Right atrium auricular region (tissue), 2 donors: ENCODE data around the gene NAT8L. TPM values are rescaled to one million over a fixed set of nuclear protein-coding genes. Genes with fewer than 3 reads are reported as not detected.

Experiments
- DNase-seq: peaks from one replicate; pipeline ENCODE4 v3.0.0-alpha.2; 2019; ENCODE audit warnings: low spot score
- H3K27ac ChIP-seq, 2 donors: fragments of 200-600 bp; sonication (generic); 1 replicate in 1 of 2; 2 replicates in 1 of 2; pipeline ENCODE4 v1.5.1; 2016 to 2019
- H3K27me3 ChIP-seq, 2 donors: fragments of 200-600 bp; sonication (generic); one replicate each; pipeline versions ENCODE4 v1.5.1 to v1.6.0; 2017 to 2019
- H3K36me3 ChIP-seq: fragments of 200-600 bp; sonication (generic); one replicate; pipeline ENCODE4 v1.5.1; 2016
- H3K4me1 ChIP-seq, 2 donors: fragments of 200-600 bp; sonication (generic); one replicate each; pipeline versions ENCODE4 v1.5.1 to v1.6.0; 2017 to 2019
- H3K4me3 ChIP-seq, 2 donors: fragments of 200-600 bp; sonication (generic); 1 replicate in 1 of 2; 2 replicates in 1 of 2; pipeline ENCODE4 v1.5.1; 2017 to 2019; ENCODE audit warnings: mild to moderate bottlenecking in 1 of 2, moderate library complexity in 1 of 2
- H3K9me3 ChIP-seq, 2 donors: fragments of 200-600 bp; sonication (generic); one replicate each; pipeline ENCODE4 v1.5.1; 2019
- total RNA-seq, 2 donors: library from RNA; depleted of rRNA; stranded (reverse); fragments of >200 nt; gene quantifications; one replicate each; pipeline ENCODE4 v1.1.0, GENCODE V29; 2016
- TF ChIP-seq, protein P1 (sequence below), 2 donors: fragments of 200-600 bp; sonication (generic); IDR thresholded peaks; one replicate each; pipeline ENCODE4 v1.5.1; 2019; ENCODE audit warnings: antibody characterized with exemption in 2 of 2

NAT8L gene
- total RNA-seq, 2 donors from 2014 or later = 3.0 to 3.2 TPM

DNA sequence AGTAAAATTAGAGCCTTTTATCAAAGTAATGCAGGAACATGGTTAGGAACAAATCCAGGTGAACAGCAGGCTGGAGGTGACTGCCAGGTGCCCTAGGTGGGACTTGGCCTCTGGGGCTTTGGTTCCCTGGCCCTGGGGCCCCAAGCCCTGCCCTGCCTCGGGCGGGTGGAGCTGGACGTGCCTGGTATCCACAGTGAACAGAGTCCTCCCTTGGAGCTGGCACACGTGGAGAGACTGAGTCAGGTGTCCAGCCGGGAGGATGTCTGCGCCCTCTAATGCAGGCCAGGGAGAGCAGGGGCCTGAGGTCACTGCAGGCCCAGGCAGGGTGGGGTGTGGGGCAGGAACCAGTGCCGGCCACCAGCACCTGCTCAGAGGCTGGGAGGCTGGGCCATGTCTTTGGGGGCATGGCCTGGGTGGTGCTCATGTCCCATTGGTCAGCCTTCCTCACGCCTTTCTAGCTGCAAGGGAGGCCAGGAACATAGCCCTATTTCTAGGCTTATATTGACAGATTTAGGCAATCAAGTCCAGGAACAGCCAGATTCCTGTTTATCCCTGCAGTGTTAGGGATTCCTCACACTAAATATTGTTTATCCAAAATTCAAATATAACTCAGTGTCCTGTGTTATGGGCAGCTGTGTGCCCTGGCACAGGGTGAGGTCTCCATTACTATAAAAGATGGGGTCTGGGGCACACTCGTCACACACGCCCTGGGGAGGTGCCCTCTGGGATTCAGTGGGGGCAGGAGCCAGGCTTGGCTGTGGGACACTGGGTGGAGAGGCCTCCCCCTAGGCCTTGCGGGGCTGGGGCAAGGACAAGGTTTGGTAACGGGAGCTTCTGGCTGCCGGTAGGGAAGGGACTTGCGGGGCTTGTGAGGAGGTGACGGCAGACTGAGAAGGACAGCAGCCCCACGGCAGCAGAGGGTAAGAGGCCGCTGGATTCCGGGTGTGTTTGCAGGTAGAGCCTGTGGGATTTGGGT is 14.3 kb upstream of the NAT8L start:
- TF ChIP-seq, protein P1, sequence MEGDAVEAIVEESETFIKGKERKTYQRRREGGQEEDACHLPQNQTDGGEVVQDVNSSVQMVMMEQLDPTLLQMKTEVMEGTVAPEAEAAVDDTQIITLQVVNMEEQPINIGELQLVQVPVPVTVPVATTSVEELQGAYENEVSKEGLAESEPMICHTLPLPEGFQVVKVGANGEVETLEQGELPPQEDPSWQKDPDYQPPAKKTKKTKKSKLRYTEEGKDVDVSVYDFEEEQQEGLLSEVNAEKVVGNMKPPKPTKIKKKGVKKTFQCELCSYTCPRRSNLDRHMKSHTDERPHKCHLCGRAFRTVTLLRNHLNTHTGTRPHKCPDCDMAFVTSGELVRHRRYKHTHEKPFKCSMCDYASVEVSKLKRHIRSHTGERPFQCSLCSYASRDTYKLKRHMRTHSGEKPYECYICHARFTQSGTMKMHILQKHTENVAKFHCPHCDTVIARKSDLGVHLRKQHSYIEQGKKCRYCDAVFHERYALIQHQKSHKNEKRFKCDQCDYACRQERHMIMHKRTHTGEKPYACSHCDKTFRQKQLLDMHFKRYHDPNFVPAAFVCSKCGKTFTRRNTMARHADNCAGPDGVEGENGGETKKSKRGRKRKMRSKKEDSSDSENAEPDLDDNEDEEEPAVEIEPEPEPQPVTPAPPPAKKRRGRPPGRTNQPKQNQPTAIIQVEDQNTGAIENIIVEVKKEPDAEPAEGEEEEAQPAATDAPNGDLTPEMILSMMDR (IDR thresholded peaks at IDR 0.05) = no peak
- H3K27ac ChIP-seq = no peak overlapping the region
- peaks cover 15 to 24% of the 10 kb centered on the region in 2 donors for H3K27me3 ChIP-seq
- H3K9me3 ChIP-seq = no peaks in the 10 kb centered on the region
- no peak overlapping the region for H3K4me3 ChIP-seq
- H3K36me3 ChIP-seq = no peaks in the 10 kb centered on the region
- H3K4me1 ChIP-seq = peaks cover 0 to 25% of the 10 kb centered on the region in 2 donors
- no peak for DNase-seq

DNA sequence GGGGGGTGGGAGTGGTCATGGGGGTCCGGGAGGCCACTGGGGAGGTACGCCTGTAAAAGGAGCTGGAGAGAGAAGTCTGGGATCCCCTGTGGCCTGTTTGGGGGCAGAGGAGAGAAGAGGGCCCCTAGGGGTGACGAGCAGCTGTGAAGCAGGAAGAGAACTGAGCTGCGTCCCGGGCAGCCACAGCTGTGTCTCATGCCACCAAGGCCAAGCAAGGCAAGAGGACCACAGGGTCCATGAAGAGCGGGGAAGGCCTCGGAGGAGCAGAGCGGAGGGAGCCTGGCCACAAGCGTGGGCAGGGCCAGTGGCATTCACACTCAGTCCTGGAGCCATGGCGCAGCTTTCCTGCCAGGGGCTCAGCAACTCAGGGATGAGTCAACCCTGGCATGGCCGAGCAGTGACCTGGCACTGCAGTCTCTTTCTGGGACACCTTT is 13.6 kb upstream of the NAT8L start:
- Histone ChIP-seq H3K4me3 (no peak overlapping the region), H3K27me3 (peaks cover 12 to 20% of the 10 kb centered on the region in 2 donors), H3K36me3 (no peaks in the 10 kb centered on the region), H3K9me3 (no peaks in the 10 kb centered on the region), H3K4me1 (peaks cover 0 to 21% of the 10 kb centered on the region in 2 donors), H3K27ac (no peak overlapping the region)
- TF ChIP-seq, protein P1 (IDR thresholded peaks at IDR 0.05) = no peak
- DNase-seq = no peak

DNA sequence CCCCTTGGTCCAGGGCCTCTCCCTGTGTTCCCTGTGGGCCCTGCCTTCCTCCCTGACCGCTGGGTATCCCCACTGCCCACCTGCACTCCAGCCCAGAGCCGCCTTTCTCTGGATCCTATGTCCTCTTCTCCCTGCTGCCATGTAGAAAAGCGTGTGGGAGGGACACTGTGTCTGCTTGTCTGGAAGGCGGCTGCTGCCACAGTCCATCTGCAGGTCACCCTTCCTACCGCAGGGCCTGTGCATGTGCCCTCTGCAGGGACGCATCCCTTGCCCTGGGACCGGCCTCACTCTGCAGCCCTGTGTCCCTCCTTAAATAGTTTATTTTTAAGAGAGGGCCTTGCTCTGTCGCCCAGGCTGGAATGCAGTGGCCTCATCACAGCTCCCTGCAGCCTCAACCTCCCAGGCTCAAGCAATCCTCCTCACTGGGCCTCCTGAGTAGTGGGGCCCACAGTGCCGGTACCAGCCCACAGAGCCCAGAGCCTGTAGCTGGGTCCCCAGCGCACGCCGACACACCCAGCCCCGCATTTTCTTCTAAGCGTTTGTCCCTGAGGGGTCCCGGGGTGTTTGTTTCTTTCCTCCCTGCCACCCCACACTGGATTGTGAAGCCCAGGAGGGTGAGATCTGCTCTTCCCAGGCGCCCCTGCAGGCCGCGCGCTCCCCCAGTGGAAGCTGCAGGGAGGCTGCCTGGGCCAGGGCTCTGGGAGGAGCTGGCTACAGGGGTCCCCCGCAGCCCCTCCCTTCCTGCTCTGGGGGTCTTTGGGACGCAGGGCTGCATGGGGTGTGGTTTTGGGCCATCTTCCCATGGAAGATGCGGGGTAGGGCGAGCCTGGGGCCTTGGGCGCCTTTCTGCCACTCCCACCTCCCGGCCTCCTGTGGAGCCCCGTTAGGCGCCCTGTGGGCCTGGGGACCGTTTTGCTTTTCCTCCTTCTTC is 12.8 kb upstream of the NAT8L start:
- Histone ChIP-seq H3K4me1 (peaks cover 0 to 14% of the 10 kb centered on the region in 2 donors), H3K36me3 (no peaks in the 10 kb centered on the region), H3K27ac (no peak overlapping the region), H3K4me3 (no peak overlapping the region), H3K9me3 (no peaks in the 10 kb centered on the region), H3K27me3 (peaks cover 4 to 12% of the 10 kb centered on the region in 2 donors)
- TF ChIP-seq, protein P1 (IDR thresholded peaks at IDR 0.05) = no peak
- DNase-seq = no peak

DNA sequence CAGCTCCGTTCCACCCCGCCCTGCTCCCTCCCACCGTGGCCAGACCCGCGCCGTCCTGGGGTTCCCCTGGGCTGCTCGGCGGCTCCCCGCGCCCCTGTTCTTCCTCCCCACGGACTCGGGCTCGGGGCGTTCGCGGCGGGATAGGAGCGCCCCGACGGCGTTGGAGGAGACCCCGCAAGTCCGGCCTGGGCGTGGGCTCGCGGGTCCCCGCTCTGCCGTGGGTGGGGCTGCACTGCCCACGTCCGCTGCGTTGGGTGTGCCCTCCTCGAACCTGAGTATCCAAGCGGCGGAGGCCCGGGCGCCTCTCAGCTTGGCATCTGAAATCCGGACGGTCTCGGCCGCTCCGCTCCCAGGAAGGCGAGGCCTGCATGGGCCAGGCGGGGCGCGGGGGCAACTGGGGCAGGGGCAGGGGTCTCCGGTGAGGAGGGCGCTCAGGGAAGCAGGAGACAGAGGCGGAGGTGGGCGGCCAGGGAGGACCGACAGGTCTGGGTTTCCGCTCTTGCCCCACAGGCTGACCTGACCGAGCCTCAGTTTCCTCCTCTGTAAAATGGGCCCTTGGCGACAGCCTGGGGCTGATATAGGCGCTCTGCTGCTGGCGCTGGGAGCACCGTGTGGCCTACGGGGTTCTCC is 12.0 kb upstream of the NAT8L start:
- no peaks in the 10 kb centered on the region for H3K36me3 ChIP-seq
- TF ChIP-seq, protein P1 (IDR thresholded peaks at IDR 0.05) = no peak
- no peak overlapping the region for H3K4me3 ChIP-seq
- H3K27ac ChIP-seq = no peak overlapping the region
- peaks cover 0 to 6% of the 10 kb centered on the region in 2 donors for H3K4me1 ChIP-seq
- H3K9me3 ChIP-seq = no peaks in the 10 kb centered on the region
- H3K27me3 ChIP-seq = peaks cover 0 to 5% of the 10 kb centered on the region in 2 donors
- DNase-seq = no peak

DNA sequence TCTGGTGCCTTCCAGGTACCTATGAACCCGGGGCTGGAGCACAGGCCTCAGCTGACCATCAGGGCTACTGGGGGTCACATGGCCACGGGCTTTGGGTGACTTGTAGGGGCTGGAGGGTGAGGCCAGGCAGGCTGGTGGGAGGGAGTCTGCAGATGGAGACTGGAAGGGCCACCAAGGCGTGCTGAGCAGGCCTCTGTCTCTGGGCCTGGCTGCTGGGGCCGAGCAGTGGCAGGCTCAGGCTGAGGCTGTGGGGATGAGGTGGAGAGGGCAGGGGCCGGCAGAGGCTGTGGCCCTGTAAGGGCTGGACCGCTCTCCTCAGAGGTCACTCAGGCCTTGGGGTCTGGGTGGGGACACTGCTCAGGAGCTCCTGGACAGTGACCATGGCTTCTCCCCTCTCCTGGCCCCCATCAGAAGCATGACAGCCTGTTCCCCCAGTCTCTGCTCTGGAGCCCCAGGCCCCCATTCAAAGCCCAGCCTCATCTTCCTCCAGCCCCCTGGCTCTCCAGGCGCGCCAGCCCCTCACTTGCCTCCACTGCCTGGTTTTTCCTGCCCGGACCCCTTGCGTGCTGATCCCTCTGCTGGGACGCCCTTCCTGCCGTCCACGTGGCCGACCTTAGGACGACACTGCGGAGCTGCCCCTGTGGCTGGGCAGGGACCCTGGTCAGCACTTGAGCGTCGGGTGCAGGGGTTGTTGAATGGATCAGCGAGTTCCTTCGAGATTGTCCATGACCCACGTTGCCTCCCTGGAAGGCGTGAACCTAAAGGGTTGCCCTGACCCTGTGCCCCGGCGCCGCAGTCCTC is 11.1 kb upstream of the NAT8L start:
- H3K27me3 ChIP-seq = peaks cover 0 to 5% of the 10 kb centered on the region in 2 donors
- no peaks in the 10 kb centered on the region for H3K9me3 ChIP-seq
- H3K36me3 ChIP-seq = no peaks in the 10 kb centered on the region
- no peaks in the 10 kb centered on the region for H3K4me1 ChIP-seq
- TF ChIP-seq, protein P1 (IDR thresholded peaks at IDR 0.05) = no peak
- no peak for DNase-seq
- H3K27ac ChIP-seq = no peak overlapping the region
- no peak overlapping the region for H3K4me3 ChIP-seq
